ENCODE data around the gene C1QTNF12.
"Not testable (repeated sequence)": the region's sequence is repeated elsewhere in the genome, so short reads cannot be mapped to it uniquely, and the experiment has no call there.

C1QTNF12 gene

GRCh38 chr1:1254667-1254998 lies 8.1 kb upstream of the C1QTNF12 start:
- no peak for DNase-seq (ENCODE audit: low spot score)
- no peak for TF ChIP-seq CTCF (IDR thresholded peaks at IDR 0.05; ENCODE audit: borderline replicate concordance, control extremely low read depth, extremely low read depth, insufficient read depth, missing control alignments)
- in situ Hi-C loops (cut with MboI; ENCODE audit: low sequenced_read_pairs, unreplicated experiment), result loop anchor here (25.0 kb wide), 1 partner anchor 367 kb away; no protein-coding TSS in a partner anchor

GRCh38 chr1:1253972-1254666 lies 7.6 kb upstream of the C1QTNF12 start:
- no peak for TF ChIP-seq CTCF (IDR thresholded peaks at IDR 0.05; ENCODE audit: borderline replicate concordance, control extremely low read depth, extremely low read depth, insufficient read depth, missing control alignments)
- DNase-seq (ENCODE audit: low spot score), result no peak
- in situ Hi-C loops (cut with MboI; ENCODE audit: low sequenced_read_pairs, unreplicated experiment), result loop anchor here (25.0 kb wide), 1 partner anchor 367 kb away; no protein-coding TSS in a partner anchor

GRCh38 chr1:1253314-1253713 lies 6.8 kb upstream of the C1QTNF12 start:
- no peak for DNase-seq (ENCODE audit: low spot score)
- in situ Hi-C loops (cut with MboI; ENCODE audit: low sequenced_read_pairs, unreplicated experiment), result loop anchor here (25.0 kb wide), 1 partner anchor 366 kb away; no protein-coding TSS in a partner anchor
- TF ChIP-seq CTCF (IDR thresholded peaks at IDR 0.05; ENCODE audit: borderline replicate concordance, control extremely low read depth, extremely low read depth, insufficient read depth, missing control alignments), result no peak

GRCh38 chr1:1250786-1251284 lies 4.3 kb upstream of the C1QTNF12 start:
- DNase-seq (ENCODE audit: low spot score), result peak; percentile 89
- in situ Hi-C loops (cut with MboI; ENCODE audit: low sequenced_read_pairs, unreplicated experiment), result loop anchor here (25.0 kb wide), 1 partner anchor 364 kb away; no protein-coding TSS in a partner anchor
- no peak for TF ChIP-seq CTCF (IDR thresholded peaks at IDR 0.05; ENCODE audit: borderline replicate concordance, control extremely low read depth, extremely low read depth, insufficient read depth, missing control alignments)

- in situ Hi-C loops (cut with MboI; ENCODE audit: low sequenced_read_pairs, unreplicated experiment); DNase-seq (ENCODE audit: low spot score): not testable (repeated sequence)
Observed at GRCh38 chr1:1248009-1248913, 1.7 kb upstream of the C1QTNF12 start.

- DNase-seq (ENCODE audit: low spot score), result no peak
- in situ Hi-C loops (cut with MboI; ENCODE audit: low sequenced_read_pairs, unreplicated experiment), result no loop called here
- TF ChIP-seq CTCF (IDR thresholded peaks at IDR 0.05; ENCODE audit: borderline replicate concordance, control extremely low read depth, extremely low read depth, insufficient read depth, missing control alignments), result no peak
Observed at GRCh38 chr1:1247341-1247913, 905 bp upstream of the C1QTNF12 start.

Measured in GM13976 (cell line).